HG02840 (cell line): ENCODE results near the gene CLVS2.

Experiments used
- ATAC-seq: cut with Tn5 transposase; IDR thresholded peaks from one replicate; pipeline ENCODE4 v1.9.1; 2021; ENCODE audit warnings: mild to moderate bottlenecking, moderate library complexity, moderate number of reproducible peaks; ENCODE audit not compliant: unreplicated experiment, low FRiP score

The CLVS2 gene

GRCh38 chr6:123117145-123117908, 121.3 kb downstream of the CLVS2 start:
- no peak for ATAC-seq

GRCh38 chr6:123118811-123119210, 122.8 kb downstream of the CLVS2 start:
- no peak for ATAC-seq
